H1 (cell line): Measurements from ENCODE around the gene EFCAB6. TPM values are rescaled to one million over a fixed set of nuclear protein-coding genes. Genes with fewer than 3 reads are reported as not detected.

Source experiments
- CTCF ChIA-PET: fragments of 300-600 bp; sonication (Branson Sonifier 250); formaldehyde crosslinking; loops from one replicate; lab custom pipeline; 2021; ENCODE audit not compliant: partially characterized antibody; lab: Charles Lee
- POLR2A ChIA-PET: fragments of 300-600 bp; sonication (Branson Sonifier 250); formaldehyde crosslinking; loops from one replicate; lab custom pipeline; 2021; ENCODE audit warnings: inconsistent platforms; ENCODE audit not compliant: partially characterized antibody; lab: Charles Lee
- DNase-seq, 2 experiments: peaks; one replicate each; pipeline versions ENCODE4 v3.0.0 to v3.0.0-alpha.2; 2010 to 2022; ENCODE audit warnings: low spot score in 2 of 2, low read depth in 1 of 2, mixed read lengths in 1 of 2
- FAIRE-seq: peaks from 2 replicates; lab custom pipeline; 2011; peaks lifted over from hg19 to GRCh38; lab: Jason Lieb, UNC
- H2AFZ ChIP-seq: 2 replicates; pipeline ENCODE4 v1.8.1; 2012; ENCODE audit warnings: low read length, inconsistent platforms
- H2AK5ac ChIP-seq: 2 replicates; pipeline ENCODE4 v1.6.1; 2013; ENCODE audit warnings: low read depth, low read length
- H2BK120ac ChIP-seq: replicated peaks from 2 replicates; pipeline ENCODE3; 2013; ENCODE audit warnings: low read depth, low read length, inconsistent platforms
- H2BK12ac ChIP-seq: 2 replicates; pipeline ENCODE4 v1.6.1; 2013; ENCODE audit warnings: low read depth, low read length
- H2BK15ac ChIP-seq: 2 replicates; pipeline ENCODE4 v1.6.1; 2013; ENCODE audit warnings: low read length
- H2BK20ac ChIP-seq: 2 replicates; pipeline ENCODE4 v1.6.1; 2013; ENCODE audit warnings: low read length
- H2BK5ac ChIP-seq: 2 replicates; pipeline ENCODE4 v1.6.1; 2013; ENCODE audit warnings: low read depth, low read length
- H3K14ac ChIP-seq: 2 replicates; pipeline ENCODE4 v1.6.1; 2013; ENCODE audit warnings: inconsistent platforms; ENCODE audit not compliant: insufficient read length
- H3K18ac ChIP-seq: 2 replicates; pipeline ENCODE4 v1.6.1; 2013; ENCODE audit warnings: low read length; ENCODE audit errors: extremely low read depth
- H3K23ac ChIP-seq: 2 replicates; pipeline ENCODE4 v1.6.1; 2013; ENCODE audit warnings: inconsistent platforms; ENCODE audit not compliant: insufficient read length
- H3K23me2 ChIP-seq: 2 replicates; pipeline ENCODE4 v1.6.1; 2013; ENCODE audit warnings: low read depth, low read length
- H3K27ac ChIP-seq: 2 replicates; pipeline ENCODE4 v1.6.1; 2011; ENCODE audit warnings: low read depth, low read length, inconsistent platforms
- H3K27me3 ChIP-seq, 4 experiments: replicated peaks in 1 of 4; 1 replicate in 1 of 4; 2 replicates in 3 of 4; pipeline versions ENCODE4 v1.6.1 to v1.8.1; 2011 to 2013; ENCODE audit warnings: low read length in 3 of 4, mild to moderate bottlenecking in 3 of 4, inconsistent platforms in 2 of 4, mixed read lengths in 2 of 4, moderate library complexity in 1 of 4; ENCODE audit not compliant: control insufficient read depth in 3 of 4, insufficient read depth in 3 of 4; ENCODE audit errors: extremely low read depth in 1 of 4
- H3K36me3 ChIP-seq, 4 experiments: 2 replicates each; pipeline versions ENCODE4 v1.6.1 to v1.8.1; 2011 to 2013; ENCODE audit warnings: mild to moderate bottlenecking in 4 of 4, low read length in 3 of 4, moderate library complexity in 2 of 4, control low read depth in 1 of 4, inconsistent platforms in 1 of 4; ENCODE audit not compliant: insufficient read depth in 4 of 4, control insufficient read depth in 2 of 4
- H3K4ac ChIP-seq: replicated peaks from 2 replicates; pipeline ENCODE3; 2013; ENCODE audit warnings: low read length, low read depth, mixed read lengths, inconsistent platforms; ENCODE audit not compliant: insufficient read length
- H3K4me1 ChIP-seq, 4 experiments: replicated peaks in 1 of 4; 1 replicate in 1 of 4; 2 replicates in 3 of 4; pipeline versions ENCODE4 v1.6.1 to v1.8.1; 2011 to 2013; ENCODE audit warnings: low read length in 3 of 4, inconsistent platforms in 2 of 4, mixed read lengths in 1 of 4; ENCODE audit not compliant: insufficient read depth in 4 of 4, control insufficient read depth in 3 of 4
- H3K4me2 ChIP-seq, 2 experiments: 2 replicates each; pipeline versions ENCODE4 v1.6.1 to v1.8.1; 2011 to 2013; ENCODE audit warnings: low read depth in 2 of 2, low read length in 2 of 2, control low read depth in 1 of 2, inconsistent platforms in 1 of 2, mild to moderate bottlenecking in 1 of 2; ENCODE audit not compliant: insufficient read depth in 1 of 2
- H3K4me3 ChIP-seq, 4 experiments: fragments of 200-600, 300-600 bp in 1 of 4; sonication (generic), shearing (Covaris generic), sonication (Bioruptor Twin) in 1 of 4; 2 replicates each; pipeline versions ENCODE4 v1.5.1 to v1.8.1; 2011 to 2016; ENCODE audit warnings: low read length in 4 of 4, low read depth in 3 of 4, control low read depth in 2 of 4, inconsistent platforms in 2 of 4, mild to moderate bottlenecking in 2 of 4, mixed read lengths in 1 of 4, moderate library complexity in 1 of 4; ENCODE audit not compliant: insufficient read depth in 2 of 4; ENCODE audit errors: extremely low read depth in 1 of 4
- H3K56ac ChIP-seq: replicated peaks from 2 replicates; pipeline ENCODE3; 2013; ENCODE audit warnings: low read depth, mild to moderate bottlenecking, mixed read lengths, low read length, inconsistent platforms; ENCODE audit not compliant: insufficient read length
- H3K79me1 ChIP-seq: 2 replicates; pipeline ENCODE4 v1.6.1; 2013; ENCODE audit warnings: low read depth, low read length, control low read depth
- H3K79me2 ChIP-seq, 2 experiments: 2 replicates each; pipeline versions ENCODE4 v1.6.1 to v1.8.1; 2012 to 2013; ENCODE audit warnings: low read length in 2 of 2, mild to moderate bottlenecking in 2 of 2, inconsistent platforms in 1 of 2; ENCODE audit not compliant: insufficient read depth in 2 of 2, control insufficient read depth in 1 of 2
- H3K9ac ChIP-seq, 4 experiments: replicated peaks in 1 of 4; 1 replicate in 1 of 4; 2 replicates in 3 of 4; pipeline versions ENCODE4 v1.6.1 to v1.8.1; 2011 to 2013; ENCODE audit warnings: low read depth in 3 of 4, low read length in 3 of 4, control low read depth in 2 of 4, mild to moderate bottlenecking in 2 of 4, moderate library complexity in 2 of 4, inconsistent platforms in 1 of 4; ENCODE audit errors: extremely low read depth in 1 of 4
- H3K9me3 ChIP-seq, 2 experiments: 2 replicates each; pipeline versions ENCODE4 v1.6.1 to v1.8.1; 2012 to 2013; ENCODE audit warnings: mild to moderate bottlenecking in 2 of 2, moderate library complexity in 2 of 2, control low read depth in 1 of 2, inconsistent platforms in 1 of 2, low read depth in 1 of 2, low read length in 1 of 2, mixed read lengths in 1 of 2; ENCODE audit not compliant: insufficient read depth in 2 of 2
- H4K20me1 ChIP-seq, 2 experiments: replicated peaks in 1 of 2; 2 replicates each; pipeline versions ENCODE3 to v1.8.1; 2011 to 2013; ENCODE audit warnings: inconsistent platforms in 2 of 2, low read length in 2 of 2, mild to moderate bottlenecking in 1 of 2; ENCODE audit not compliant: insufficient read depth in 2 of 2, control insufficient read depth in 1 of 2
- H4K5ac ChIP-seq: 2 replicates; pipeline ENCODE4 v1.6.1; 2013; ENCODE audit warnings: low read length, low read depth, mixed read lengths, inconsistent platforms; ENCODE audit not compliant: insufficient read length
- H4K8ac ChIP-seq: 2 replicates; pipeline ENCODE4 v1.8.0; 2013; ENCODE audit warnings: mild to moderate bottlenecking, moderate library complexity, low read length, inconsistent platforms; ENCODE audit not compliant: insufficient read depth; ENCODE audit errors: extremely low read depth
- H4K91ac ChIP-seq: replicated peaks from 2 replicates; pipeline ENCODE3; 2013; ENCODE audit warnings: low read length, mixed read lengths, inconsistent platforms; ENCODE audit not compliant: insufficient read length
- JUND ChIP-seq: IDR thresholded peaks from 2 replicates; pipeline ENCODE4 v1.6.1; 2011; ENCODE audit warnings: mild to moderate bottlenecking, improper control_type of control experiment, low read length
- POLR2AphosphoS5 ChIP-seq: IDR thresholded peaks from 2 replicates; pipeline ENCODE4 v1.6.1; 2011; ENCODE audit warnings: low read depth, low read length
- WGBS, 2 experiments: shearing (Covaris generic) in 1 of 2; methylation state at CpG; one replicate each; pipeline versions ENCODE4 v1.1.6 to v1.1.7; 2013 to 2015; ENCODE audit warnings: low lambda C conversion rate in 2 of 2, mixed read lengths in 2 of 2, inconsistent platforms in 1 of 2, low coverage in 1 of 2, missing lambda C conversion rate in 1 of 2; ENCODE audit not compliant: insufficient replicate concordance in 2 of 2, insufficient coverage in 1 of 2, insufficient read length in 1 of 2; ENCODE audit errors: extremely low coverage in 1 of 2, missing lambda C conversion rate in 1 of 2; 5-methylcytosine and 5-hydroxymethylcytosine counted together
- polyA plus RNA-seq, 7 experiments: library from polyadenylated mRNA; depleted of rRNA in 3 of 7; stranded (reverse) in 5 of 7; unstranded in 2 of 7; fragments of >200 nt in 5 of 7; fragments of 200-250 nt in 2 of 7; gene quantifications; 1 replicate in 5 of 7; 2 replicates in 1 of 7; 4 replicates in 1 of 7; pipeline versions ENCODE4 v1.2.1 to v1.2.3, GENCODE V29; 2011 to 2013; ENCODE audit warnings: missing spikeins in 2 of 7, mixed read lengths in 2 of 7
- total RNA-seq: library from RNA; stranded (reverse); fragmentation: NEBNext Ultra II Directional; extraction: Animal tissue kit (Norgen Biotek cat#: 25700); gene quantifications from 2 replicates; pipeline ENCODE4 v1.2.1, GENCODE V29; 2021

The EFCAB6 gene
- total and polyA plus RNA-seq, 2 of the 8 experiments (the other 6 are each of a cell fraction or from before 2014, with no cell fraction given): 0.32 to 1.7 TPM

DNA sequence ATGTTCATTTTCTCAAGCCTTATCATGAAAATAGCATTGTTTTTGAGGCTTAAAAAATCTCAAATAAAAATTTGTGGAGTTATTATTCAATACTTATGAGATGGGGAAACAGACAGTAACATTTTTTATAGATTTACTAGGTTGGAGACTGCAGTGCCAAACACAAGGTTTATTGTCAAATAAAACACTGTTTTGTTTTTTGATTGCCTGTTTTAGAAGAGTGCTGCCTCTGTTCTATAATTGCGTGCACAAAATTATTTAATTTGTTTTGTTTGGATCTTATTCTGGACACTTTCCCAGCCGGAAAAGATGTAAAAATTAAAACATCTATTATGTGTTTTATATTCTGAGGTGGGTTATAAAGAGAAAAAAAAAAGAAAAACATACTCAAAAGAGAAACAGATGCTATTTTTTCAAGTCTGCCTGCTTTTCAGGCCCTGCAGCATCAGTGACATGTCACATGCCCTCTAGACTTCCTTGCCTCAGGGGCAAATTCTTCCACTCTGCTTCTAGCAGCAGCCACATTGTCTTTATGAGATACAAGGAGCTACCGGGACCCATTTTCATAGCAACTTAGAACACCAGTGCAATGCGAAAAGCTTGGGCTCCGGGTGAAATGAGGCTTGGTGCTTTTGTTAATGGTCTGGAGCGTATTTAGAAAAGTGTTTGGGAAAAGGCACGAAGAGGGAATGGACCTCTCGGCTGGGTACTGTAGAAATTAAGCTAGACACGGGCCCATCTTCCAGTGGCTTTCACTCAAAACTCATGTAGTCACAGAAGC lies 77.5 kb downstream of the EFCAB6 start:
- no peak overlapping the region for H2AFZ ChIP-seq
- FAIRE-seq: no peak
- ChIA-PET CTCF (interaction anchor here (1.7 kb wide), 2 partner anchors 9 to 13 kb away, joined by 3 to 4 read pairs; no protein-coding TSS in a partner anchor), POLR2A (no interaction called here)
- no peak overlapping the region for H2BK15ac ChIP-seq
- no peak overlapping the region for H2BK12ac ChIP-seq
- H2AK5ac ChIP-seq: no peak overlapping the region
- H3K4me1 ChIP-seq: no peaks in the 10 kb centered on the region
- no peak overlapping the region for H3K14ac ChIP-seq
- no peaks in the 10 kb centered on the region for H3K36me3 ChIP-seq
- H3K4me2 ChIP-seq: no peak overlapping the region
- no peak overlapping the region for H4K8ac ChIP-seq
- H3K27me3 ChIP-seq: no peaks in the 10 kb centered on the region
- no peak overlapping the region for H3K4me3 ChIP-seq
- peaks cover 9% of the 10 kb centered on the region; the same call in 1 of the 2 replicates for H3K23me2 ChIP-seq
- 87% methylated on average over 8 of the region's 9 CpGs; no CpG with 5 or more reads in 1 of the 2 experiments for WGBS, 2 experiments
- peaks cover 0 to 6% of the 10 kb centered on the region in 2 experiments for H4K20me1 ChIP-seq
- no peak overlapping the region for H2BK20ac ChIP-seq
- 0 out of 4 replicates have a peak, but pooled peaks cover 0 to 12% of the 10 kb centered on the region in 2 experiments for H3K9me3 ChIP-seq
- H3K23ac ChIP-seq: no peak overlapping the region
- no peaks in the 10 kb centered on the region for H3K79me2 ChIP-seq
- H4K5ac ChIP-seq: no peak overlapping the region
- no peak overlapping the region for H2BK5ac ChIP-seq
- H3K56ac ChIP-seq: no peak overlapping the region
- DNase-seq: no peak
- H3K9ac ChIP-seq: no peak overlapping the region
- H3K18ac ChIP-seq: no peak overlapping the region
- no peak overlapping the region for H2BK120ac ChIP-seq
- no peak overlapping the region for H3K4ac ChIP-seq
- no peak overlapping the region for H4K91ac ChIP-seq
- no peak overlapping the region for H3K27ac ChIP-seq
- H3K79me1 ChIP-seq: no peaks in the 10 kb centered on the region
- no peak for TF ChIP-seq POLR2AphosphoS5
- no peak for TF ChIP-seq JUND
